Progenitor cell of endocrine pancreas (in vitro differentiated cells): ENCODE results near the gene AGAP9. TPM values are rescaled to one million over a fixed set of nuclear protein-coding genes. Genes with fewer than 3 reads are reported as not detected.
A peak's percentile ranks its signal among the peaks of the same experiment; 100 is the strongest.
"Not testable (repeated sequence)": the region's sequence is repeated elsewhere in the genome, so short reads cannot be mapped to it uniquely, and the experiment has no call there.

Source experiments
- DNase-seq: peaks from one replicate; pipeline ENCODE4 v3.0.0; 2021; ENCODE audit warnings: low spot score; ENCODE audit not compliant: unreplicated experiment
- H3K27ac Mint-ChIP-seq: 2 replicates; pipeline ENCODE4 v1.8.0; 2021; ENCODE audit warnings: mild to moderate bottlenecking, moderate library complexity, mixed read lengths
- H3K27me3 Mint-ChIP-seq: 2 replicates; pipeline ENCODE4 v1.8.0; 2021; ENCODE audit warnings: mixed read lengths
- H3K36me3 Mint-ChIP-seq: 2 replicates; pipeline ENCODE4 v1.8.0; 2022; ENCODE audit warnings: mixed read lengths; ENCODE audit not compliant: insufficient read depth
- H3K4me1 Mint-ChIP-seq: 2 replicates; pipeline ENCODE4 v1.8.0; 2021; ENCODE audit warnings: low read depth, mixed read lengths
- H3K4me3 Mint-ChIP-seq: 2 replicates; pipeline ENCODE4 v1.8.0; 2021; ENCODE audit warnings: low read depth, mild to moderate bottlenecking, moderate library complexity, mixed read lengths
- H3K9me3 Mint-ChIP-seq: 2 replicates; pipeline ENCODE4 v1.8.0; 2021; ENCODE audit warnings: low read depth, mixed read lengths
- CTCF ChIP-seq: fragments of 200-600 bp; sonication (generic); IDR thresholded peaks from one replicate; pipeline ENCODE4 v1.5.0; 2021; ENCODE audit warnings: antibody characterized with exemption, mild to moderate bottlenecking; ENCODE audit not compliant: unreplicated experiment
- total RNA-seq: library from RNA; stranded (reverse); gene quantifications from 2 replicates; pipeline ENCODE4 v1.2.1, GENCODE V29; 2021

The AGAP9 gene
- total RNA-seq, 1 donor from 2014 or later: 21.7 TPM

DNA sequence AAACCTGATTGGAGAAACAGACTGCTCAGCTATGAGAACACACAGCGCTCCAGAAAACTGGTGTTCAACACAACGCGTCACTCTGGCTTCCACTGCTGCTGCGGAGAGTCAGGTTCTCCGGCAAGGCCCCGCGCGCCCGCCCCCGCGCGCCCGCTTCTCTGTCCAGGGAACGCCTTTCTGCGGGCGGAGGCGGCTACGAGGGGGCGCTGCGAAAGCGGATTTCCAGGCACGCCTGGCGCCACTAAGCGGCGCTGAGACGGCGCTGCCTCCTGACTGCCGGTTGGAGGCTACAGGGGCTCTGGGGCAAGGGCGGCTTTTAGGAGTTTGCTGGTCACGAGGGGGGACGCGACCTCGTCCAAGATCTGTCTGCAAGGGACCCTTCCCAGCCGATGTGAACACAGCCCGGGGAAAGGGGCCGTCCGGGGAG, 62.2 kb downstream of the AGAP9 start:
- Mint-ChIP-seq H3K27ac (peak overlapping the region; percentile 87), H3K4me3 (peak overlapping the region; percentile 58)
- peak; percentile 52 for TF ChIP-seq CTCF
- H3K27me3 Mint-ChIP-seq, H3K4me1 Mint-ChIP-seq, H3K9me3 Mint-ChIP-seq, H3K36me3 Mint-ChIP-seq, DNase-seq: not testable (repeated sequence)

DNA sequence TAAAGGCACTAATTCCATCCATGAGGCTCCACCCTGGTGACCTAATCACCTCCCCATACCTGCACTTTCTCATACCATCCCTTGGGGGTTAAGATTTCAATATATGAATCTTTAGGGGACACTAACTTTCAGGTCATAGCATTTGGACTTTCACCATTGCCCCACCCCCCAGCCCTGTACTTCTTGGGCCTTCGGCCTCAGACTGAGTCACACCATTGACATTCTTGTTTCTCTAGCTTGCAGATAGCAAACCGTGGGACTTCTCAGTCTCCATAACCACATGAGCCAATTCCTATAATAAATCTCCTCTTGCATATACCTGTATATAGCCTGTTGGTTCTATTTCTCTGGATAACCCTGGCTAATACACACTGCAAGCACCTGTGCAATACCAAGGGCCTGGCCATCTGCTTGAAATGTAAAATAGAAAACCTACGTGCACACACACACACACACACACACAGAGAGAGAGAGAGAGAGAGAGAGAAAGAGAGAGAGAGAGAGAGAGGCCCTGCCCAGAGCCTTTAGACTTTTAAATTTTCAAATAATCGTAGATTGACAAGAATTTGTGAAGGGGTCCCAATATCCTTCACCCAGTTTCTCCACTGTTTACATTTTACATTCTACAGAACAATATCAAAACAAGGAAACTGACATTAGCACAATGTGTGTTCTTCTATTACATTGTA, 64.8 kb downstream of the AGAP9 start:
- peak overlapping the region; percentile 59 for H3K27ac Mint-ChIP-seq
- H3K4me3 Mint-ChIP-seq: no peak overlapping the region
- peaks cover 2% of the 10 kb centered on the region for H3K4me1 Mint-ChIP-seq
- H3K9me3 Mint-ChIP-seq: no peaks in the 10 kb centered on the region
- peaks cover 19% of the 10 kb centered on the region for H3K27me3 Mint-ChIP-seq
- H3K36me3 Mint-ChIP-seq: no peaks in the 10 kb centered on the region
- DNase-seq: no peak
- no peak for TF ChIP-seq CTCF

- H3K4me1 Mint-ChIP-seq: peaks cover 2% of the 10 kb centered on the region
- no peak for TF ChIP-seq CTCF
- no peaks in the 10 kb centered on the region for H3K36me3 Mint-ChIP-seq
- DNase-seq: no peak
- no peak overlapping the region for H3K4me3 Mint-ChIP-seq
- H3K27me3 Mint-ChIP-seq: peaks cover 23% of the 10 kb centered on the region
- no peak overlapping the region for H3K27ac Mint-ChIP-seq
- no peaks in the 10 kb centered on the region for H3K9me3 Mint-ChIP-seq
Observed at GRCh38 chr10:47457826-47458225, 65.6 kb downstream of the AGAP9 start.

DNA sequence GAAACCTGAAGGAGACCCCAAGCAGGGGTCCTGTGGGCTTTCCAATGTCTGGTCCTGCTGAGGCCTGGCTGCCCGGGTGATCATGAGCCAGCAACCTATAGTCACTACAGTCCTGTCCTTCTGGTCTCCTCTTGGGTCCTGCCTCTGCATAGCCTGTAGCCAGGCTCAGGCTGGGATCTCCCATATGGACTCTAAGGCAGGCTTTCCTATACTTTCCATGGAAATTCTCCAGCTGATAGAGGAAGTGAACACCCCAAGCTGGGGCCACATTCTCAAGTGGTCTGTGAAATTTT, 66.0 kb downstream of the AGAP9 start:
- Mint-ChIP-seq H3K4me1 (peaks cover 2% of the 10 kb centered on the region), H3K27me3 (peaks cover 24% of the 10 kb centered on the region), H3K36me3 (no peaks in the 10 kb centered on the region), H3K4me3 (no peak overlapping the region), H3K27ac (no peak overlapping the region), H3K9me3 (no peaks in the 10 kb centered on the region)
- TF ChIP-seq CTCF: no peak
- no peak for DNase-seq

GRCh38 chr10:47456794-47457527, 66.5 kb downstream of the AGAP9 start:
- Mint-ChIP-seq H3K4me1 (peaks cover 2% of the 10 kb centered on the region), H3K27ac (no peak overlapping the region), H3K36me3 (no peaks in the 10 kb centered on the region), H3K9me3 (no peaks in the 10 kb centered on the region), H3K4me3 (no peak overlapping the region), H3K27me3 (peaks cover 27% of the 10 kb centered on the region)
- no peak for DNase-seq
- TF ChIP-seq CTCF: no peak
